Fibroblast of the conjunctiva (primary cell): ENCODE data around the gene RASSF7.

Source experiments
- DNase-seq: peaks from one replicate; pipeline ENCODE4 v3.0.0-alpha.2; 2010; ENCODE audit warnings: low read depth

Gene RASSF7

DNA sequence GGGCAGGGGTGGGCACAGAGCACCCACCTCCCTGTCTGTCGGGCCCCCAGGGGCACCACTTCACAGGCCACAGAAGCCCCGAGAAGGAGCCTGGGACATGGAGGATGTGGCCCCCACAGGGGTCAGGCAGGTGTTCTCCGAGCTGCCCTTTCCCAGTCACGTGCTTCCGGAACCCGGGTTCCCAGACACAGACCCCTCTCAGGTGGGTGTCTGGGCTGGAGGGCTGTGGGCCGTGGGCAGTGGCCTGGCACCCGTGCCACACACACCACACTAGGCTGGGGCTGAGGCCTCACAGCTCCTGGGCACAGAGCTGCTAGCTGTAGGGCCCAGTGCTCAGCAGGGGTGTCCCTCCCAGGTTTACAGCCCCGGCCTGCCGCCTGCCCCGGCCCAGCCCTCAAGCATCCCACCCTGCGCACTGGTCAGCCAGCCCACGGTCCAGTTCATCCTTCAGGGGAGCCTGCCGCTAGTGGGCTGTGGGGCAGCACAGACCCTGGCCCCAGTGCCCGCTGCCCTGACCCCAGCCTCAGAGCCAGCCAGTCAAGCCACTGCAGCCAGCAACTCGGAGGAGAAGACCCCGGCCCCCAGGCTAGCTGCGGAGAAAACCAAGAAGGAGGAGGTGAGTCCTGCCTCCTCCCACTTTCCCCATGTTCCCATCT lies 49.5 kb downstream of the RASSF7 start:
- no peak for DNase-seq

GRCh38 chr11:611001-611996 lies 50.5 kb downstream of the RASSF7 start:
- no peak for DNase-seq

DNA sequence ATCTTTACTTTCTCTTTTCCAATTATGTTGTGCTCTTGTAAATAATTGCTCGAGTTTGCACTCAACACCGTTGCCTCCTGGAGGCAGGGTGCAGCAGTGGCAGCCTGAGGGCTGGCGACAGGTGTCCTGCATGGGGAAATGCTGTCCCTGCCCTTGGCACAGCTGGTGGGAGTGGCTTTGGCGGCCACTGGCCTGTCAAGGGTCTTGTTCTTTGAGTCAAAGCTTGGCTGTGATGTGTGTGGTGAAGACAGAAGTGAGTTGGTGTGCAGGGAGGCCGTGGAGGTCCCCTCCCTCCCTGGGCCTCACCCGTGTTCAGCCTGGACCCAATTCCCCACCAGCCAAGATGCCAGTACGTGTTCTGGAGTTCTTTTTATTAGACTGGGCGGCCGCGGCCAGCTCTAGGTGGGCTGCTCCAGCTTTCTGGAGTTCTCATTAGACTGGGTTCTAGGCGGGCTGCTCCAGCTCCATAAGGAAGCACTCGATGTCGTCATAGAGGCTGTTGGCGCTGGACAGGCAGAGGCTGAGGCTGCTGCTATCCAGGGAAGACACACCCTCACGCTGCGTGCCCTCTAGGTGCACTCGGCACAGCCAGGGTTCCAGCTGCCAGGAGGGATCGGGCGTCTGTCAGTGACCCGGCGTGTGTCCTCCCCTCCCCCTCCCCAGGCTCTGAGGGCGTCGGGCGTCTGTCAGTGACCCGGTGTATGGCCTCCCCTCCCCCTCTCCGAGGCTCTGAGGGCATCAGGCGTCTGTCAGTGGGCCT lies 51.6 kb downstream of the RASSF7 start:
- no peak for DNase-seq

DNA sequence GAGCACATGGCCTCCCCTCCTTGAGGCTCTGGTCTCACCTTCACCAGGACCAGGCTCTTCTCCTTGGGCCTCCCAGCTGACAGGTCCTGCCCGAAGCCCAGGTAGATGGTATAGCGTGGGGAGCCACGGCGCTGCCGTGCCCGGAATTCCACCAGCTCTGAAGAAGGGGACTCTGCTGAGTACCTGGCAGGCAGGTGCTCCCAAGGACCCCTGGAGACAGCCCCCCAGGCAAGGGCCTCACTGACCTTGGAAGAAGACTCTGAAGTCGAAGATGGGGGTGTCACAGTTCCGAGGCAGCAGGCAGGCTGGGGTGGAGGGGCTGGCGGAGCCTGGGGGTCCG lies 52.2 kb downstream of the RASSF7 start:
- no peak for DNase-seq

GRCh38 chr11:613369-613968 lies 52.7 kb downstream of the RASSF7 start:
- no peak for DNase-seq
